GM12864 (cell line): ENCODE measurements around the gene WNT3A.

Source experiments
- DNase-seq: peaks from one replicate; pipeline ENCODE4 v3.0.0-alpha.2; 2011; ENCODE audit warnings: low read depth
- H3K4me3 ChIP-seq: 2 replicates; pipeline ENCODE4 v1.5.1; 2011; ENCODE audit warnings: mild to moderate bottlenecking, low read depth, low read length, control low read depth
- CTCF ChIP-seq: IDR thresholded peaks from 2 replicates; pipeline ENCODE4 v1.5.1; 2011; ENCODE audit warnings: low read depth, mild to moderate bottlenecking, moderate library complexity, low read length, control low read depth, inconsistent platforms; ENCODE audit errors: missing control alignments

The WNT3A gene

DNA sequence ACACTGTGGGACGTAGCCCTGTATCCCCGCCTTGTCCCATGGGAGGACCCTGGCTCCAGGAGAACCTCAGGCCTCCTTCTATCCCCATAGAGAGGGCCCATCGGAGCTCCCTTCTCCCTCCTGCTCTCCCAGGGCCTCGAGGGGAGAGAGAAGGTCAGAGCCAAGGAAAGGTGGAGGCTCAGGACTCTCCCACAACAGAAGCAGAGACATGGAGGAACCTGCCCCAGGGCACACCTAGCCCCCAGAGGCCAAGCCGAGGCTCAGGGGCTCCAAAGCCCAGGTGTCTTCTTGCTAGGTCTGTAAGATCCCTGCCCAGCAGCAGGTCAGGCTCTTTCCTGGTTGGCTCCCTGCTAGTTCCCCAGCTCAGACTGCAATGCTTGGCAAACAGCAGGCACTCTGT lies 41.3 kb downstream of the WNT3A start:
- no peak for DNase-seq
- no peak overlapping the region for H3K4me3 ChIP-seq
- TF ChIP-seq CTCF, result no peak

GRCh38 chr1:228048659-228049298 lies 42.0 kb downstream of the WNT3A start:
- DNase-seq, result no peak
- no peak overlapping the region for H3K4me3 ChIP-seq
- no peak for TF ChIP-seq CTCF

GRCh38 chr1:228050571-228051231 lies 43.9 kb downstream of the WNT3A start:
- DNase-seq, result no peak
- TF ChIP-seq CTCF, result no peak
- no peak overlapping the region for H3K4me3 ChIP-seq

DNA sequence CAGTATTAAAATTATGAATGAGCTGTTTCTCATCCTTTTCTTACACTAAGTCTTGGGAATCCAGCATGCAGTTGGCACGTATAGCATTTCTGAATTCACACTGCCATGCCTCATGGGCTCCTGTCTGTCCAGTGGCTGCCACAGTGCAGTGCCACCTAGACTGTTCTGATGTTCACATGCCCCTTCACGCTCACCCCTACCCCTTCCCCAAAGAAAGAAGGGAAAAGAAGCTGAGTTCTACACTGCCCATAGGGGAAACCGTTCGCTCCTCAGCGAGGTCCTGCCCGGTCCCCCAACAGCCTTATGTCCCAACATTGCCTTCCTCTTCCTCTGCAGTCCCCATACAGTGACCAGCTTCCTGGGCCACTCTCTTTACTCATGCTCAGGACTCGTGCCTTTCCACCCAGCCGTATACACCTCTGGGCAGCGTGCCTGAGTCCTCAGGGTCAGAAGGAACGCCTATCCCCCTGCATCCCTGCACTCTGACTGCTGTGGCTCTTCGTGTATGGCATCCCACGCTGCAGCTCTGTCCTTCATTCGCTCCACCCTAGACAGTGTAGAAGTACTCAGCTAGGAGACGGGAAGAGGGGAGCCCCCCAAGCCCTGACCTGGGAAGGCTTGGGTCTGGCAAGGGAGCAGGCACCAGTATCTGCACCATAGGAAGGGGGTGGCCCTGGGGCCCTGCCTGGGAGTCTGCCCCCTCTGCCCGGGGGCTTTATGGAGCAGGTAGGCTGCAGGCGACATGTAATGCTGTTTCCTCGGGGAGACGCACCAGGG lies 51.6 kb downstream of the WNT3A start:
- H3K4me3 ChIP-seq, result no peak overlapping the region
- no peak for TF ChIP-seq CTCF
- no peak for DNase-seq

GRCh38 chr1:228058949-228059633 lies 52.3 kb downstream of the WNT3A start:
- no peak for TF ChIP-seq CTCF
- DNase-seq, result no peak
- H3K4me3 ChIP-seq, result no peak overlapping the region

DNA sequence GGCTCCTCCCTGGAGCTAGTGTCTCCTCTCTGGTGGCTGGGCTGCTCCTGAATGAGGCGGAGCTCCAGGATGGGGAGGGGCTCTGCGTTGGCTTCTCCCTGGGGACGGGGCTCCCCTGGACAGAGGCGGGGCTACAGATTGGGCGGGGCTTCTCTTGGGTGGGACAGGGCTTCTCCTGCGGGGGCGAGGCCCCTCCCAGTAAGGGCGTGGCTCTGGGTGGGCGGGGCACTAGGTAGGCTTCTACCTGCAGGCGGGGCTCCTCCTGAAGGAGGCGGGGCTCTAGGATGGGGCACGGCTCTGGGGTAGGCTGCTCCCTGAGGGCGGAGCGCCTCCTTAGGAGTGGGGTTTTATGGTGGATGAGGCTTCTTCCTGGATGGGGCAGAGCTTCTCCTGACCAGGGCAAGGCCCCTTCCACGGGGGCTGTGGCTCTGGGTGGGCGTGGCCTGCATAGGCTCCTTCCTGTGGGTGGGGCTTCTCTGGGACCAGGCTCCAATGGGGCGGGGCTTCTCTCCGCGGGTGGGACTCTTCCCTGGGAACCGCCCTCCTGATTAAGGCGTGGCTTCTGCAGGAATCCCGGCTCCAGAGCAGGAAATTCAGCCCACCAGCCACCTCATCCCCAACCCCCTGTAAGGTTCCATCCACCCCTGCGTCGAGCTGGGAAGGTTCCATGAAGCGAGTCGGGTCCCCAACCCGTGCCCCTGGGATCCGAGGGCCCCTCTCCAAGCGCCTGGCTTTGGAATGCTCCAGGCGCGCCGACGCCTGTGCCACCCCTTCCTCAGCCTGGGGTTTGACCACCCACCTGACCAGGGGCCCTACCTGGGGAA lies 53.0 kb downstream of the WNT3A start:
- TF ChIP-seq CTCF, result no peak
- DNase-seq, result no peak
- no peak overlapping the region for H3K4me3 ChIP-seq
